NCI-H187 (cell line): Measurements from ENCODE around the gene SDS.

Experiments used
- DNase-seq, 2 experiments: peaks; one replicate each; lab custom pipeline; 2025; lab: John Stamatoyannopoulos, UW

SDS gene, protein sequence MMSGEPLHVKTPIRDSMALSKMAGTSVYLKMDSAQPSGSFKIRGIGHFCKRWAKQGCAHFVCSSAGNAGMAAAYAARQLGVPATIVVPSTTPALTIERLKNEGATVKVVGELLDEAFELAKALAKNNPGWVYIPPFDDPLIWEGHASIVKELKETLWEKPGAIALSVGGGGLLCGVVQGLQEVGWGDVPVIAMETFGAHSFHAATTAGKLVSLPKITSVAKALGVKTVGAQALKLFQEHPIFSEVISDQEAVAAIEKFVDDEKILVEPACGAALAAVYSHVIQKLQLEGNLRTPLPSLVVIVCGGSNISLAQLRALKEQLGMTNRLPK

DNA sequence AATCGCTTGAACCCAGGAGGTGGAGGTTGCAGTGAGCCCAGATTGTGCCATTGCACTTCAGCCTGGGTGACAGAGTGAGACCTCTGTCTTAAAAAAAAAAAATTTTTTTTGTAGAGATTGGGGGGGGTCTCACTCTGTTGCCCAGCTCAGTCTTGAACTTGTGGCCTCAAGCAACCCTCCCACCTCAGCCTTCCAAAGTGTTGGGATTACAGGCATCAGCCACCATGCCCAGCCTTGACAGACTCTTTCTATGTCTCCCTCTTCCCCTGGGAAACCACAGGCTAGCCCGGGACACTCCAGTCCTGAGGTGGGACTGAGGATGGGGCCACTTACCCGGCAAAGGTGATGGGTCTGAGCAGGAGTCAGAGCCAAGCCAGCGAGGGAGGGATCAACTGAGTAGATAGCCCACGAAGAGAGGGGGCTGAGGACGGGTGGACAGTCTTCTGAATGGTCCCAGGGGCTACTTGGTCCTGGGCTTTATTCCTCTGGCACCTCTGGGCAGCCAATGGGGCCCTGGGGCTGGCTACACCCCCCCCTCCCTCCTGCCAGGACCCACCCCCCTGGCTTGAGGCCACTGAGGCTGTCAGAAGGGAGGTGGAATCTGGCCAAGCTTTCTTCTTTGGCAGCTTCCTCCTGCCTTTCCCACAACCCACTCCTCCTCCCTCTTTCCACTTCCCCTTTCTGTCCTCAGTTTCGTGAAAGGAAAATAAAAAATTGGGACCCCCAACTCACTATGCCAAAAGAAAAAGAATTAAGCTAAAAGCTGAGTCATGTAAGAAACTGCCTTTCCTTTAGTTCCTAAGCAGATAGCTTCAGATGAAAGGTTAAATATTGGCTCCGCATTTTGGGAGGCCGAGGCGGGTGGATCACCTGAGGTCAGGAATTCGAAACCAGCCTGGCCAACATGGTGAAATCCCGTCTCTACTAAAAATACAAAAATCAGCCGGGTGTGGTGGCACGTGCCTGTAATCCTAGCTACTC lies at the start of gene SDS:
SDS (minus strand) TSS at position 453 of the 981 bp plus-strand sequence. CDS start 4,179 bp downstream, outside the sequence.
- DNase-seq, result no peak

DNA sequence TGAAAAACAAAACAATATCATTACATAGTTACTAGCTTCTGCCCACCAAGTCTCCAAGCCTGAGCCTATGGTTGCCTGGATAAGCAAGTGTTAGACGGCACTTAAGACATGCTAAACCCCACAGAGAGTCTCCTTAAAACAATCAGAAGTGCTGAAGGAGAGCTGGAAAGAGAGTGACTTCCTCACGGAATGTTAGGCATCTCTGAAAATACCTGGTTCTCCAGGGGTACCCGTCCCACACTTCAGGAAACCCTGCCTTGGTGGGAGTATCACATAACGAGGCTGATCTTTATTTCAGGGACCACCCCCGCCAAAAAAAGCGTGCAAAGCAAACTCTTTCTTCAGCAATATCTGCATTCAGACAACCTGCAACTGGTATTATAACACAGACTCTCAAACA lies 49.6 kb upstream of the SDS start:
- DNase-seq, result no peak

DNA sequence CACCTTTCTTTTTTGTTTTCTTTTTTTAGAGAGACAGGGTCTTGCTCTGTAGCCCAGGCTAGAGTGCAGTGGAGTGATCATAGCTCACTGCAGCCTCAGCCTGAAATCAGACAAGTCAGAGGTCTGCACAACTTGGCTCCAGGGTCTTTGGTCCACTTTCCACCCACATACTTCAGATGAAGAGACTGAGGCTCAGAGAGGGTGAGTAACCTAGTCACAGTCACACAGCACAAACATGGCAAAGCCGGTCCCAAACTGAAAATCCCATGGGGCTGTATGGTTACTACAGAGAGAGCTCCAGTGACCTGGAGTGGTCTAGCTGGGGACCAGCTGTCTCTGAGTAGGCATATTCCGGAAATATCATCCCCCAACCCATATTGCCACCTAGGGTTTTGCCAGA lies 48.8 kb upstream of the SDS start:
- no peak for DNase-seq

DNA sequence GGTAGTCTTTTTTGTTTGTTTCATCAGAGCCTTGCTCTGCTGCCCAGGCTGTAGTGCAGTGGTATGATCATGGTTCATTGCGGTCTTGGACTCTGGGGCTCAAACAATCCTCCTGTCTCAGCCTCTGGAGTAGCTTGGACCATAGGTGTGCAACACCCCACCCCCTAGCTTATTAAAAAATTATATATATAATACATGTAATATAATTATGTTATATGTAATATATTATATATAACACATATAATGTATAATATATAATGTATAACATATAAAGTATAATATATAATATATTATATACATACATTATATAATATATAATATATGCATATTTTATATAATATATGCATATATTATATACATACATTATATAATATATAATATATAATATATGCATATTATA lies 46.2 kb upstream of the SDS start:
- DNase-seq, result no peak

DNA sequence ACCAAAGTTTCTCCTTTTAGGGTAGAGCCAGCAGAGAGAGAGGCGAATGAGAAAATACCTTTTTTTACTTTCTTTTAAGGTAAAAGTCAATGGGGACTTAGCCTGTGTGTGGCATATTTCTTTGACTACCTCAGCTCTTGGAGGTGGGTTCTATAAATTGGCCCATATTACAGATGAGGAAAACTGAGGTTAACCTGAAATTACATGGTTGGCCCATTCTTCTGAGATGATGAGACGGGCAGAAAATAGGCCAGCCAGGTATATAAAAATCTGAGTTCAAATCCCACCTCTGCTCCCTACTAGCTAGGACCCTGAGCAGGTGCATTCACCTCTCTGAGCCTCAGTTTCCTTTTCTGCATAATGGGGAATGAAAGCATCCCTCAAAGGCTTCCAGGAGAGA lies 45.6 kb upstream of the SDS start:
- DNase-seq, result no peak

DNA sequence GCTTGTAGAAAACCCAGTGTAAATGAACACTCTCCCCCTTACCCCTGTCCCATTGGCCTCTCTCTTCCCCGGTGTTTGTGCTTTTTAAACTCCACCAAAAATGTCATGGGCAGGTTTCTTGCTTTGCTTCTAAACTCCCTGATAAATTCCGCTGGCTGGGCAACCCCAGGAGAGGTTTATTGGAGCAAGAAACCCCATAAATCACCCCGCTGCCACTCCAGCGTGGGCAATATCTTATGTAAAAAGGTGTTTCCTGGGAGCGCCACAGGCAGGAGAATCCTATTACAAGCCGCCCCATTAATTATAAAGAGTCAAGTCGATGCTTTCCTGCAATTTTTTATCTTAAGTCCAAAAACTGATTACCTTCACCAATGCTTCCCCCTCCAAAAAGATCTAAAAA lies 45.2 kb upstream of the SDS start:
- DNase-seq, result no peak

DNA sequence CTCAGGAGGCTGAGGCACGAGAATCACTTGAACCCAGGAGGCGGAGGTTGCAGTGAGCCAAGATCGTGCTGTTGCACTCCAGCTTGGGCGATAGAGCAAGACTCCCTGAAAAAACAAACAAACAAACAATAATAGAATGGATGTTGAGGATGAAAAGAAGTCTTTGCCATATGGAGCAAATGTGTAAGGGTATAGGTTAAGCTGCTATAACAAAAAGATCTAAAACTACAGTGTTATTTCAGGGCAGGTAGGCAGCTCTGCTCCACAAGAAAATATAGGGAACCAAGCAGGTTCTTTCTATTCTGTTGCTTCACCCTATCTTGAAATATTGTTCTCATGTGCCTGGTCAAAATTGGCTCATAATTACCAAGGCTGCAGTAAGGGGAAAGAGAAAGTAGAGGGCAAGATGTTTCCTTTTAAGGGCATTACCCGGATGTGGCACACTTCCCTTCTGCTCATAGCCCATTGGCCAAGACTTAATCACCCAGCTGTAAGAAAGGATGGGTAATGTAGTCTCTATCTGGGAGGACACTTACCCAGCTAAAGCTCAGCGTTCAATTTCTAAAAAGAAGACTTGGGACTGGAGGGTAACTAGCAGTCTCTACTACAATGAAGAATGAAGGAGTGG lies 42.0 kb upstream of the SDS start:
- DNase-seq, result no peak

DNA sequence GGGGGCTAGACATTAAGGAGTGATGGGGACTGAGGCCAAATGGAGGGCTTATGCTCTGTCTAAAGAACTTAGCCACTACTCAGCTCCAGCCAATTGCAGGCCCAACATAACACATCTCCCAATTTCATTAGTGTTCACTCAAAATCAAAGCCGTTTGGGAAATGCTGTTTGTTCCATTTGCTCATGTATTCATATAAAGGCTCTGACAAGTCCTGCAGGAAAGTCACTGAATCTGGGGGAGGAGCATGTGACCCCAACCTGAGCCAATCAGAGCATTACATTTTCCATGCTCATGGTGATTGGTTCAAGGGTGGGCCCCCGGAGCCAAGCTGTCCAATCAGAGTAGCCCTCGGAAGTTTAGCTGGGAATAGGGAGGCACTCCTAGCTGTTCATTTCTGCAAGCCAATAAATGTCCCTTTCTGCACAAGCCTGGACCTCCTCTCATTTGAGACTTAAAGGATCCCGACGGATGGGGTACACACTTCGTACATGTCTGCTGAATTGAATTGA lies 39.4 kb upstream of the SDS start:
- no peak for DNase-seq

DNA sequence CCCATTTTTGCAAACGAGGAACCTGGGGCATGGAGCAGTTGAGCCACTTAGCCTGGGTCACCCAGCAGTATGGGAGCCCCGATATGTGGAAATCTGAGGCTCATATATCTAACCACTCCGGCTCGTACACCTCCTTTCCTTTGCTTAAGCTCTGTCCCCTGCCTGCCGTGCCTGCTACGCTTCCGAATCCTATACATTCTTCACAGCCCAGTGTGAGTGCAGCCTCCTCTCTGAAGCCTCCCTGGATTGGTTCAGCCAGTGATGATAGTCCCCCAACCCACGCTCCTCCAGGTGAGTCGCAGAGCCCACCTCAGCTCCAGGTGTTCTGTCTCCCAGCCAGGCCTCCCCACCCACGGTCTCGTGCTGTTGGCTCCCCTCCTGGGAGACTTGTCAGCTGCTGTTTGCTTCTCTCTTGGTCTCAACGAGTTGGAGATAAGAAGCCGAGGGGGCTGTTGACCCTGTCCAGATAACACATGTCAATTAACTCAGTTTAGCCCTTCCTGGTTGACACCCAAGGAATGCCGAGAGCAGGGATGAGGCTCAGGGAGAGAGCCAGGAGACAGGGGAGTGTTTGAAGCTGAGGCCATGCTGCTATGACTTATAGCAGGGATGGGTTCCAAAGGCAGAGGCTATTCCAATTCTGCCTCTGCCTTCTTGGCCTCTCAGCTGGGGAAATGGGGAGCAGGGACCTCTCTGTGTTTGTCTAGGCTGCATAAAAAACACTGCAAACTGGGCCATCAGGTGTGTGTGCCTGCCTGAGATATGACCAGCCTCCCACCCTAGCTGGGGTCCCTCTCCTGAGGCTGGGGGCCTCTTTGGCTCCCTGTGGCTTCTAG lies 37.5 kb upstream of the SDS start:
- no peak for DNase-seq

DNA sequence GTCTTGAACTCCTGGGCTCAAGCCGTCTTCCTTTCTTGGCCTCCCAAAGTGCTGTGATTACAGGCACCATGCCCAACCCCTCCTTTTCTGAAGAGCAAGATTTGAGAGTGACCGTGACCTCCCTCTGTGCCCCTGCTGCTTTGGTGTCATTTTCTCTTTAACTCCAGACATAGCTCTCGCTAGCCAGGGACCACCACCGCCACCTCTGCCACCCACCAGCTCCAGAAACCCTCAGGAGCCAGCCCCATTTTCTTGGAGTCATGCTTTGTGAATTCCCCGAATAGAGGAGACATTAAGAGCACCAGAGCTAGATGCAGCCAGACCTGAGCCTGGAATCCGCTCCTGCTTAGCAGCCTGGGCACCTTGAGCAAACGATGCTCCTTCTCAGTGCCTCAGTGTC lies 36.6 kb upstream of the SDS start:
- DNase-seq, result no peak

DNA sequence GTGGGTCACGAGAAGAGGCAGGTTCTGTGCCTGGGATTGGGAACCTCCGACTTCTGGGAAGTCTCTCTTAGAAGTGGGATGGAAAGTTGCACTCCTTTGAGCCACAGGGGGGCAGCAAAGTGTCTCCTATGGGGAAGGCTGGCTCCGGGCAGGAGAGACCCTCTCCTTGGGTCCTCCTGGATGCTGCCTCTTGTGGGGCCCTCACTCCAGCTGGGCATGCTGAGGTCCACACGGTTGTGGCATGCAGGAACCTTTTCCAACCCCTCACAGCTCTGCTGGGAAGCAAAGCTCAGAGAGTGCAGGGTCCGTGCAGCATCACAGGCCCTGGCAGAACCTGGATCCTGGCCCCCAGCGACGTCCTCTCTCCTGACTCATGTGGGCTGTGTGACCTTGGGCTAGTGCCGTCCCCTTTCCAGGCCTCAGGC lies 35.9 kb upstream of the SDS start:
- DNase-seq, result peak; percentile 12 to 44

DNA sequence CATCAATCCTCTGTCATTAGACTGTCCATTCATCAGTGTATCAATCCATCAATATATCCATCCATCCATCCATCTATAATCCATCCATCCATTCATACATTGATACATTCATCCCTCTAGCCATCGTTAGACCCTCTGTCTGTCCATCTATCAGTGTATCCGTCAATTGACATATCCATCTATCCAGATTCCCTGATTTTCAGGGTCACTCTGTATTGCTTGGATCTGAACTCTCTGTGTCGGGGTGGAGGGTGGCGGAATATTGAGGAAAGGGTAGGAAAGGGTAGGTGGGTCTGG lies 35.6 kb upstream of the SDS start:
- no peak for DNase-seq

DNA sequence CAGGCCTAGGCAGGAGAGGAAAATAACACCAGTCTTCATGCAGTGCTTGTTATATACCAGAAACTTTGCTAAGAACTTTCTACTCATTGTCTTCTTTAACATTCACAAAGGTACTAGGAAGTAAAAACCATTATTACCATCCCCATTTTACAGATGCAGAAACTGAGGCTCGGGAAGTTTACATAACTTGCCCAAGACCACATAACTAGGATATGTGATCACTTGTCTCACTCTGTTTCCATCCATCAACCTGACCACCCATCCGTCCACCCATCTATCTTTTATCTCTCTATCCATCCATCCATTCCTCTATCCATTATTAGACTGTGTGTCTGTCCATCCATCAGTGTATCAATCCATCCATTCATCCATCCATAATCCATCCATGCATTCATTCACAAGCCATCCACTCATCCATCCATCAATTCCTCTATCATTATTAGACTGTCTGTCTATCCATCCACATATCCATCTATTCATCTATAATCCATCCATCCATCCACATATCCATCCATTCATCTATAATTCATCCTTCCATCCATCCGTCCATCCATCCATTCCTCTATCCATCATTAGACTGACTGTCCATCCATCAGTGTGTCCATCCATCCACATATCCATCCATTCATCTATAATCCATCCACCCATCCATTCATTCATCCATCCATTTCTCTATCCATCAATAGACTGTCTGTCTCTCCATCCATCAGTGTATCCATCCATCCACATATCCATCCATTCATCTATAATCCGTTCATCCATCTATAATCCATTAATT lies 35.0 kb upstream of the SDS start:
- DNase-seq, result no peak

DNA sequence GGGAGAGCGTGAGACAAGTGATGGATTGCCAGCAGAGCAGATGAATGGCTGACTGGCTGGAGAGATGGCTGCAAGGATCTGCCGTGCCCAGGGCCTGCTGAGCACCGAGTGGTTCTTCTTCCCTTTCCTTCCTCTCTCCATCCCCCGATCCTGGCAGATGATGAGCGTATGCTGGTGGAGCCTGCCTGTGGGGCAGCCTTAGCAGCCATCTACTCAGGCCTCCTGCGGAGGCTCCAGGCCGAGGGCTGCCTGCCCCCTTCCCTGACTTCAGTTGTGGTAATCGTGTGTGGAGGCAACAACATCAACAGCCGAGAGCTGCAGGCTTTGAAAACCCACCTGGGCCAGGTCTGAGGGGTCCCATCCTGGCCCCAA lies 34.0 kb upstream of the SDS start:
- no peak for DNase-seq

DNA sequence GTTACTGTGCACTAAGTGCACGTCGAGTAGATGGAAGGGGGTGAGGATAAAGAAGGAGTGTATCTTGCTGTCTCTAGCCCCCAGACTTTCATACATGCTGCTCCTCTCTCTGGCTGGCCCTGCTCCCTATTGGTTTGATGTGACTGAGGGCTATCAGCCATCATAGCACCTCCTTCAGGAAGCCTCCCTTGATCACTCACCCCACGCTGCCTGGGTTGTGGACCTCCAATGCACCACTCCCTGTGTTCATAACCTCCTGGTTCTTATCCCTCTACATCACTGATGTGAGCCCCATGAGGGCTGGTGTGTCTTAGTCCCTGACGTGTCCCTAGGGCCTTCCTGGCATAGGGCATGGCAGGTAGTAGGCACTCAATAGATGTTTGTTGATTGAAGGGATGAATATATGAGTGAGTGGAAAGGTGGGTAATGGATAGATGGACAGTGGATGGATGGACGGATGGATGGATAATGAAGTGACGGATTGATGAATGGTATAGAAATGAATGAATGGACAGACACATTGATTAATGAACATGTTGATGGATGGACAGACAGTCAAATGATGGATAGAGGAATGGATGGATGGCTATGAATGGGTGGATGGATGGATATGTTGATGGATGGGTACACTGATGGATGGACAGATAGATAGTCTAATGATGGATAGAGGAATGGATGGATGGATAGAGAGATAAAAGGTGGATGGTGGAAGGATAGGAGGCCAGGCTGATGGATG lies 33.5 kb upstream of the SDS start:
- no peak for DNase-seq

DNA sequence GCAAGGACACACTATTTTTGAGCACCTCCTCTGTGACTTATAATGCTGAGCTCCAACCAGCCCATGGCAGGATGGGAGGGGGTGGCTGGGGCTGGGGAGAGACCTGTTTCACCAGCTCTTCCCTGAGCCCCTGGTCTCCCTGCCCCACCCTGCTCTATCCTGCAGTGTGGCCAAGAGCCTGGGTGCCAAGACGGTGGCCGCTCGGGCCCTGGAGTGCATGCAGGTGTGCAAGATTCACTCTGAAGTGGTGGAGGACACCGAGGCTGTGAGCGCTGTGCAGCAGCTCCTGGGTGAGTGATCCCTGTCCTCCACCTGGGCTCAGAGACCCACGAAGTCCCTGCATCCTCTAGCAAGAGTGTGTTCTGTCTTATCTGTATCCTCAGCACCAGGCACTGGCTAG lies 32.9 kb upstream of the SDS start:
- DNase-seq, result no peak

DNA sequence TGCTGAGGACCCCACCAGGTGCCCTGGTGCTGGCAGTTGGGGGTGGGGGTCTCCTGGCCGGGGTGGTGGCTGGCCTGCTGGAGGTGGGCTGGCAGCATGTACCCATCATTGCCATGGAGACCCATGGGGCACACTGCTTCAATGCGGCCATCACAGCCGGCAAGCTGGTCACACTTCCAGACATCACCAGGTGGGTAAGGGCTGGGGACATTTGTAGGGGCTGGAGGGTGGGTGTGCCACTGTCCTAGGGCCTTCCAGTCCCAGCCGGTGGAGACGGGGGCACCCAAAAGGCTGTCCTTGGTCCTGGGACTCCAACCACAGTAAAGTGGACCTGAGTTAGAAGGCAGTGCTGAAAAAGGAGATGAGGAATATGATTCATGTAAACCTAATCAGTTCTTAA lies 31.7 kb upstream of the SDS start:
- no peak for DNase-seq

DNA sequence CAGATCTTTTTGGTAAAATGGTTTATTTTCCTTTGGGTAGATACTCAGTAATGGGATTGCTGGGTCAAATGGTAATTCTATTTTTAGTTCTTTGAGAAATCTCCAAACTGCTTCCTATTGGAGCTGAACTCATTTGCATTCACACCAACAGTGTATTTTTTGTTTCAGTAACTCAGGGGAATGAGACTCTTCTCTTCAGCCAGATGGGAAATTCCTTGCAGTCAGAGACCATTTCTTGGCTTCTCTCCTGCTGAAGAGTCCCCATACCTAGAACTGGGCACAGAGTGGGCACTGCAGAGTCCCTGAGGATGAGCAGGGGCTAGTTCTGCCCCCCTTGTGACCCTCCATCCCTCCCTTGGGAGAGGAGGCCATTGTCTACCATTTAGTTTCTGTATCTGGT lies 29.3 kb upstream of the SDS start:
- no peak for DNase-seq

DNA sequence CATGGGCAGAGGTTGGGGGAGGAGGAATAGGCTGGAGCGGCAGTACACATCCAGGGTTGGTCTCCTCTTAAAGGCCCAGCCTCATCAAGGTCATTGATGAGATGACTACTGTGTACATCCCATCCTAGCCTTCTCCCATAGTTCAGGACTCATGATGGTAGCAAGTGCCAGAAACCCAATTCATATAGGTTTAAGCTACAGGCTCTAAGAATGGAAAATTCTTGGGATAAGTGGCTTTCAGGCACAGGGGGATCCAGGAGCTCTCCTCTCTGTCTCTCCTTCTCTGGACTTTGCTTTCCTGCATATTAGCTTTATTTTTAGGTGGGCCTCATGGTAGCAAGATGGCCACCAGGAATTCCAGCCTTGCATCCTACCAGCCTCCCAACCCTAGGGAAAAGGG lies 24.8 kb upstream of the SDS start:
- no peak for DNase-seq

DNA sequence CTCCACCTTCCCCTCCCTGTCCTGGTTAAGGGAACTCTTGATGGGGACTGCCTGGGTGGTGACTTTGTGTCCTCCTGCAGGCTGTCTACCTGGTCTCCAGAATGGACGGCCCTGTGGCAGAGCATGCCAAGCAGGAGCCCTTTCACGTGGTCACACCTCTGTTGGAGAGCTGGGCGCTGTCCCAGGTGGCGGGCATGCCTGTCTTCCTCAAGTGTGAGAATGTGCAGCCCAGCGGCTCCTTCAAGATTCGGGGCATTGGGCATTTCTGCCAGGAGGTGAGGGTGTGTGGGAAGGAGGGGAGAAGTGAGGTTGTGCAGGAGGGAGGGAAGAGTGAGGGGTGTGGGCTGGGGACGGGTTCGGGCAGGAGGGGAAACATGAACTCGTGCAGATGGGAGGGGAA lies 24.2 kb upstream of the SDS start:
- no peak for DNase-seq
